NCI-H82 (cell line): ENCODE data around the gene VAV2.
"Not testable (repeated sequence)": the region's sequence is repeated elsewhere in the genome, so short reads cannot be mapped to it uniquely, and the experiment has no call there.

Experiments
- DNase-seq: peaks from one replicate; lab custom pipeline; 2025; lab: John Stamatoyannopoulos, UW

VAV2 gene

GRCh38 chr9:133938086-133938485, 54.0 kb downstream of the VAV2 start:
- no peak for DNase-seq

GRCh38 chr9:133937120-133937519, 55.0 kb downstream of the VAV2 start:
- DNase-seq, result no peak

DNA sequence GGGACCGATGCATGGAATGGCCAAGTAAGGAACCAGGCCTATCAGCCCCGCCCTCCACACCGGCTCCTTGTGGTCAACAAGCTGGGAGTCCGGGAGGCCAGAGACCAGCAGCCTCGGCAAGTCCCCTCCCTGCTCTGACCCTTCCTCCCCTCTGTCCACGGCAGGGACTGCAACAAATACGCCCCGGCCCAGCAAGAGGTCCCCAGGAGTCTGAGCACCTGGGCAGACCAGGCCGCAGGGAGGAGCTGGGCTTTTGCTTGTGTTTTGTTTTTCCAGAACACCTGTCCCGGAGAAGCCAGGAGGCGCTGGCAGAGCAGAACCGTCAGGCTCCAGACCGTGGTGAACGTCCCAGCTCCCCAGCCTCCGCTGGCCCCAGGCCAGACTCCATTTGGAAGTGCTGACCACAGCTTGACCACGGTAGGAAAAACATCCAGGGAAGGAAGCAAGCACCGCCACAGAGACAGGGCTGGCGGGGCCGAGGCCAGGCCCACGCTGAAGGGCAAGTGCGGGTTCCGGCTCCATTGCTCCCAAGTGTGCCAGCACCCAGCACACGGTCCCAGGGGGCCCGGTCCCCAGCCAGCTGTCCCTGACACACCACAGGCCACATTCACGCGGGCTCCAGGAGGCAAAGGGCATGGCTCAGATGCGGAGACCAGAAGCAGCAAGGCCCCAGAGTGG, 56.7 kb downstream of the VAV2 start:
- no peak for DNase-seq

GRCh38 chr9:133934482-133935232, 57.5 kb downstream of the VAV2 start:
- no peak for DNase-seq

GRCh38 chr9:133933426-133934026, 58.6 kb downstream of the VAV2 start:
- no peak for DNase-seq

DNA sequence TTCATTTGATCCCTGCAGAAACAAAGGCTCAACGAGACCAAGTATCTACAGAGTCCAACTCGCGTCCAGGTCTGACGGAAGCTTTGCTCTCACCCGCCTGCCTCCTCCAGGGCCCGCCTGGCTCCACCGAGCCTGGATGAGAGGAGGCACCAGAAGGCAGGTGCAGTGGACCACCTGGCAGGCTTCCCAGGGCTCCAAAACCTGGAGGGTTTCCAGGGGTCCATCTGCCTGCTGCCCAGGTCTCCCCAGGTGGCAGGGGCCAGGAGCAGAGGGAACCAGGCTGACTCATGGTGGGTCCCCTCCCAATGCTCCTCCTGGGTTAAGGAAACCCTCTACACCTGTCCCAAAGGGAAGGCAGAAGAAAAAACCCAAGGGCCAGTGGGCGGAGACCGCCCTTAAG, 59.5 kb downstream of the VAV2 start:
- no peak for DNase-seq

- no peak for DNase-seq
Measured at GRCh38 chr9:133932181-133932580, 59.9 kb downstream of the VAV2 start.

DNA sequence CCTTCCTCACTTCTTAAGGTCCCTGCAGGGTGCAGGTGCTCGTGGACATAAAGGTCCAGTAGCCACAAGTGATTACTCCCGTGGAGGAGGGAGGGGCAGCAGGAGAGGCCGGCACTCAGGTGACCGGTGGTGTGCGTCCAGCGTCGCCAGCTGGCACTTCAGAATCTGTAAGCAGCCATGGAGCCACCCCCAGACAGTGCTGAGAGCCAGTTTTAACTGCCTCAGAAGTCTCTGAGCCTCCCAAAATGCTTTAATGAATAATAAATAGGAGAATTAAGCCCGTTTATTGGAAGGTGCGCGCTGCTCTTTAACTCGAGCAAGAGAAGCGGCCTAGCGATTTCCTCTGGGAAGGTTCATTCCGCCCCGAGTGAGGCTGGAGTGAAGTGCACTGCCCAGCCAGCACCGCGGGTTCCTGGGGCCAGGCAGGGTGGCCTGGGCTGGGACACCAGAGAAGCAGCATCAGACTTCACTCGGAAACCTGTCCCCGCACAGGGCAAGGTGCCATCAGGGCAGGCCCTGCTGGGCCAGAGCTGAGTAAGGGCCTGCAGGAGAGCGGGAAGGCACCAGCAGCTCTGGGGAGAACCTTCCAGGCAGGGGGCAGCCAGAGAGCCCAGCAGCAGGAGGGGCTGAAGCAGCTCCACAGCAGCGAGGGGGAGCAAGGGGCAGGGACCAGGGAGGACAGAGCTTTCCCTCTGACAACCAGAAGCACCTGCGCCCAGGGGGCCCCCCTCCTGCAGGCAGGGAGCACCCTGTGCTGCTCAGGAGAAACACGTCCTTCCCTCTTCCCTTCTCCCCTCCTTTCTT, 61.2 kb downstream of the VAV2 start:
- no peak for DNase-seq

DNA sequence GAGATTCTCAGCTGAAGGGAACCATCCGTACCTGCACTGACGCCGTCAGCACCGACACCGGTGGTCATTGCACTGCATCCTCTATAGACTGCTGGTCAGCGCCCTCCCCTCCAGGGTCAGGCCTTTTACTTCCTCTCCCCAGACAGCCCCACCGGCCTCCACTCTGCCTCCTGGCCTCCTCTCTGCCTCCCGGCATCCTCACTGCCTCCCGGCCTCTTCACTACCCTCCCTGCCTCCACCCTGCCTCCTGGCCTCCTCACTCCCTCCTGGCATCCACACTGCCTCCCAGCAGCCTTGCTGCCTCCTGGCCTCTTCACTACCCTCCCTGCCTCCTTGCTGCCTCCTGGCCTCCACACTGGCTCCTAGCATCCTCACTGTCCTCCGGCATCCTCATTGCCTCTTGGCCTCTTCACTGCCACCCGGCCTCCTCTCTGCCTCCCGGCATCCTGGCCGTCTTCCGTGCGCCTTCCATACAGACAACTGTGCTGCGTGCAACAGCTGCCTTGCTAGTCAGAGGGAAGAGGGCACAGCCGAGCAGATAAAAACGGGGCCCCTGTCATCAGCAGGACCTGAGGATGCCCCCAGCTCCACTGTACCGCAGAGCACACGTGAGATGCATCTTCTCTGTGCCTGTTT, 62.0 kb downstream of the VAV2 start:
- no peak for DNase-seq

DNA sequence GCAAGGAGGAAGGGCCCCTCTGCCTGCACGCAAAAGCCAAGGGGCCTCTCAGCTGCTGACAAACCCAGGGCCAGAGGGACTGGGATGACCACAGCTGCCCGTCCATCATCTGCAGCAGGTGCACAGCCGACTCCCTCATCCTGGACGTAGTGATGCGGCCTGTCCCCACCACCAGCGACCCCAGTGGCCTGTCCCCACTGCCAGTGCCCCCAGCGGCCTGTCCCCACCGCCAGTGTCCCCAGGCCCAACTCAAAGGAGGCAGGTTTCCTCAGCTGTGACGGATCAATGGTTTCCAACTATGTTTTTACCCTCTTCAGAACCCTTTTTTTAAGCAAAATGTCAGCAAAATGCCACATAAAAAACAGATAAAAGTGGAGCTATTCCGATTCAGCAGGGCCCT, 62.5 kb downstream of the VAV2 start:
- DNase-seq, result no peak

DNA sequence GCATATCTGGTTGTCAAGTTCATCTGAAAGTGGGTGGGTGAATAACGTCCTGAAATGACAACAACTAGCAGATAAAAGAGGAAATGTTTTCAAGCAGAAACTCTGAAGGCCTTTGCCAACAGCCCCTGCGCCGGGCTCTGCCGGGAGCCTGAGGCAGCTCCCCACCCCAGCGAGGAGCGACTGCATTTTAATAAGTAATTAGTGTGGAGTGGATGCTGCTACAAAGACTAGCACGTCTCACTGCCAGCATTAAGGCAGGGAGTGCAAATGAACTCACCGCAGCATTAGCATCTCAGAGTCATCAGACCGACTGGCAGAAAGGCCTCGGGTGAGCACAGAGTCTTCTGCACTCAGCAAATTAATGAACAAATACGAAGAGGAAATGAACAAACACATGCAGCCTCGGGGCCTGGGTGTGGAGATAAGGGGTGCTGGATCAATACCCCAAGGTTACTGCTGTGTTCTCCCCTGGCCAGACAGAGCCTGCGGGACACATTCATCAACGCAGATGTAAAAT, 63.8 kb downstream of the VAV2 start:
- no peak for DNase-seq

- DNase-seq, result no peak
Measured at GRCh38 chr9:133927041-133927440, 65.1 kb downstream of the VAV2 start.

DNA sequence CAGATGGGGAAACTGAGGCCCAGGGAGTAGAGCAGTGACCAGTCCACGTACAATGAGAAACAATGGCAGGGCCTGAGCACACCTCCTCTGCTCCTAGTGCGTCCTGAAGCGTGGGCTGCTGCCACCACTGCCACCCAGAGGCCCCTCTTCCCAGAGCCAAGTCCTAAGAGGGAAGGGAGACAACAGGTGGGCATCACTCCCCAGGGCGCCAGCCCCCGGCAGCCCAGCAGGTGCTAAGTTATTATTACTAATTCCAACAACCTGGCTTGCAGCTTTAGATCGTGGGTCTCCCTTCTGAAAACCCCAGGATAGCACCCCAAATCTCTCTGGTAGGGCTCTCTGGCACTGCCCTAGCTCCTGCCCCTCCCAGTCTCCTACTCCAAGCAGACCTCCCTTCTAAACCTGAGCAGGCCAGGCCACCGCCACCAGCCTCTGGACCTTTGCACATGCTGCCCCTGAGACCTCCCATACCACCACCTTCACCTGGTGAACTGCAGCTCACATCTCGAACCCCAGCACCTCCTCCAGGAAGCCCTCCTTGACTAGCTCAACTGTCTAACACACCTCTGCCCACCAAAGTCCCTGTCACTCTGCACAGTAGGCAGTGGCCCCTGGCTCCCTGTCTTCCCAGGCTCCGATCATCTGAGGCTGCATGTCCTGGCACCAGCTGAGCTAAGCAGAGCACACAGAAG, 65.8 kb downstream of the VAV2 start:
- no peak for DNase-seq

DNA sequence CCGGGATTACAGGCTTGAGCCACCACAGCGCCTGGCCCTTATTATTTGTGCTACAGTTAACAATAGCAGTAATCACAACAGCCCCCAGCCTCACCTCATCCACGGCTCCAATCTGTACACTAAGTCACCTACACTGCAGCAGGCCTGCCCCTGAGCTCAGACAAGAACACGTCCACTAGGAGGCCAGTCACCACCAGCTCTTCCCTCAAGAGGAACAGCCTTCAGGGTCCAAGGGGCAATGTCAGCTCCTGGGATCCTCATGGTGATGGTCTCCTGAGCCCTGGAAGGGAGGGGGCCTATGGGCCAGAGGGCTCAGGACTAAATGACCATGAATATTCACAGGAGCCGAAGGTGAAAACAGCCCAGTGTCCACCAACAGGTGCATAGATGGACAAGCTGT, 67.7 kb downstream of the VAV2 start:
- DNase-seq, result no peak

DNA sequence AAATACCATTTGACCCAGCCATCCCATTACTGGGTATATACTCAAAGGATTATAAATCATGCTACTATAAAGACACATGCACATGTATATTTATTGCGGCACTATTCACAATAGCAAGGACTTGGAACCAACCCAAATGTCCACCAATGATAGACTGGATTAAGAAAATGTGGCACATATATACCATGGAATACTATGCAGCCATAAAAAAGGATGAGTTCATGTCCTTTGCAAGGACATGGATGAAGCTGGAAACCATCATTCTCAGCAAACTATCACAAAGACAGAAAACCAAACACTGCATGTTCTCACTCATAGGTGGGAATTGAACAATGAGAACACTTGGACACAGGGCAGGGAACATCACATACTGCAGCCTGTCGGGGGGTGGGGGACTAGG, 68.5 kb downstream of the VAV2 start:
- DNase-seq, result not testable (repeated sequence)

GRCh38 chr9:133921866-133922265, 70.3 kb downstream of the VAV2 start:
- DNase-seq, result no peak

DNA sequence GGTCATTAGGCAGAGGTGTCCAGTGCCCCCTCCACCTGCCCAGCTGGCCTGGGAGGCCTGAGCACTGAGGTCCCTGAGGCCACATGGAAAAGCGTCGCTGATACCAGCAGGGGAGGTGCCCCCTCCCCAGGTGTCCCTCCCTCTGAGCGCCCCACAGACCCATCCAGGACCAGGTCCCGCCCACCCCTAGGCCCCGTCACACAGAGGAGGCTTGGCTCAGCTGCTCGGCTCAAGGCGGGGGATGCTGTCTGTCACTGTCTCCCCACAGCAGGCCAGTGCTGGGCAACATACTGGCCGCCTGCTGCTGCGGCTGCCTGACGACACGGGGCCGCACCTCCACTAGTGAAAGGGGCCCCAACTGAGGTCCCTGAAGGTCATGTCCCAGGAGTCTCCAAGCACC, 71.7 kb downstream of the VAV2 start:
- DNase-seq, result no peak

DNA sequence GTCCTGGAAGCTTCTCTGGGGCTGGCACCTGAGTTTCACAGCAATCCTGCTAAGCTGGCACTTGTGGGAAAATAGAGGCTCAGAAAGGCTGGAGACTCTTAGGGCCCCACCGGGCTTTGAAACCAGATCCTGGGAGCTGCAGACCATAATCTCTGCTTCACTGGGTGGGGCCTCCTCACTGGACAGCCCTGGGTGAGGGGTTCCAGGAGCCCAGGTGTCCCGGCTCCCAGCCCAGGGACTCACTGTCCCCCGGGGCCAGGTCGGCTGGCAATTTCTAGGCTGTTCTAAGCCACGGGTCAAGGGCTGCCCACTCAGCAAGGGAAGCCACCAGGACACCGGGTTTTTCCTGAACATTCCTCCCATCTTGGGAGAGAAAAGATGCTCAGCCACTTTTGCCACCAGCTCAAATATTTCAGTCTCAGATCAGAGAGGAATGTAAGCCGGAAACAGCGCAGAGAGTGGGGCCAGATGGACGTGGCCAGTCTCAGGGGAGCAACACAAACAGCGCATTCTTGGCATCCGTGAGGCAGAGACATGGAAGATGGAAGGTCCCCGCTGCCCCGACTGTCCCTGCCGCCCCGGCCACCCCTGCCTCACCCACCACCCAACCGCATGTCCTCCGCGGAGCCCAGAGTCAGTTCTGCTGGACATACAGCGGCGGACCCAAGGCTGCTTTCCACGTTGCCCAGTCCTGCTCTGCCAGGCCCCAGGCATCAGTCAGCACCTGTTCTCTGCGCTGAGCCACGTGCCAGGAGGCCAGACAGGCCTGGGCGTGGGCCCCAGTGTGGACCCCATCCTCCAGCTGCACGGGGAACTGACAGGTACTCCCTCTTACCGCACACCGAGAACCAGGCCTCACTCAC, 72.6 kb downstream of the VAV2 start:
- no peak for DNase-seq

DNA sequence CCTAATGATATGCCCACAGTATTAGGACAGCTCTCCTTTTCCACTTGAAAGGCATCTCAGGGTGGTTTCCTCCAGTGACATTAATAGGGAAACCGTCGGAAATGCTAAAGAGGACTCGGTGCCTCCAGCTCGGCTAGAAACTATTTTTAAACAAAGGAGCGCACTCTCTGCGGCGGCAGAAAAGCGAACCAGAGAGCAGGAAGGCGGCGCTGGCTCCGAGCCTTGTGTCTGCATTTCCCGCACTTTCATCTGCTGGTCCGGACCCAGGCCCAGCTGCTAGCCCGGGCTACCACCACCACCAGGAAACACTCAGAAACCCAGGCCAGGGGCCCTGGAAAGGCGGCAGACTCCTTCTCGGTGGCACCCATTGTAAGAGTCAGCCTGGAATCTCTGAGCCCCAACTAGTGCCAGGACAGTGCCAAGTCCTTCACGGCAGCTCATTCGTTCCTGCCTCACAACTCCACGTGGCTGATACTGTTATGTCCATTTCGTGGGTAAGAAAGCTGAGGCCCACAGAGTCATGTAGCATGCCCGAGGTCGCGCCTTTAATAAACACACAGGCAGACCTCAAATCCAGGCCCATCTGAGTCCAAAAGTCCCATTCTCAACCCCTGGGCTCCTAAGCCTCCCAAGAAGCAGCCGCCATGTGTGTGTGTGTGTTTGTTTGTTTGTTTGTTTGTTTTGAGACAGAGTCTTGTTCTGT, 73.9 kb downstream of the VAV2 start:
- DNase-seq, result no peak

DNA sequence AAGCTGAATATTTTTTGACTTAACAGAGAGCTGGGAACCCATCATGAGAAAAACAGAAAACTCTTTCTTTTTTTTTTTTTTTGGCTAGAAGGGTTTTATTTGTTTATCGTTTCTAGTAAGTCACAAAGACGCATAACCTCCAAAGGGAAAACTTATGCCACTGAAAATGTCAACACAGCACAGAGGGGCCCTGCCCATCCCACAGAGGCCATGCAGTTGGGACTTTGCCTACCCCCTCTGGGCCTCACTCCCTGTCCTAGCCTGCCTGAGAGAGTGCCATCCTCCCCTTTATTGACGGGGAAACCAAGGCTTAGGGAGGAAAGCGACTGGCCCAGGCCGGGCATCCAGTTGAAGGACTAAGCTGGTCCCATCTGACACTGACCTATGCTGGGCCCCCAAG, 74.7 kb downstream of the VAV2 start:
- no peak for DNase-seq
